GM12878 (cell line): ENCODE data around the gene GUCA1A. TPM values are rescaled to one million over a fixed set of nuclear protein-coding genes. Genes with fewer than 3 reads are reported as not detected.

ENCODE experiments used
- ATAC-seq: fragments of 200-7000 bp; cut with Tn5 transposase; 3 replicates; pipeline ENCODE4 v1.9.1; 2020; ENCODE audit warnings: mild to moderate bottlenecking, moderate library complexity
- BruUV-seq: library from RNA; stranded (reverse); fragments of 400-500 nt; replicated peaks from 2 replicates; lab custom pipeline; 2021; lab: Mats Ljungman, UMichigan
- CTCF ChIA-PET: fragments of 300-600 bp; sonication (Branson Sonifier 250); formaldehyde crosslinking; extraction: SDS; loops from one replicate; lab custom pipeline; 2021; ENCODE audit warnings: inconsistent platforms; lab: Yijun Ruan, JAX
- POLR2A ChIA-PET: fragments of 350-600 bp; formaldehyde crosslinking; extraction: SDS; loops from one replicate; lab custom pipeline; 2021; ENCODE audit warnings: inconsistent platforms; lab: Charles Lee
- RAD21 ChIA-PET: fragments of 300-600 bp; sonication (Branson Sonifier 250); formaldehyde crosslinking; loops from one replicate; lab custom pipeline; 2023; ENCODE audit warnings: antibody characterized with exemption; ENCODE audit not compliant: unreplicated experiment; lab: Charles Lee
- SMC1A ChIA-PET: fragments of 300-600 bp; sonication (Branson Sonifier 250); formaldehyde crosslinking; loops from one replicate; lab custom pipeline; 2023; ENCODE audit not compliant: unreplicated experiment, uncharacterized antibody; lab: Charles Lee
- DNase-seq: peaks from one replicate; pipeline ENCODE4 v3.0.0-alpha.2; 2011; ENCODE audit warnings: low read depth, low spot score
- FAIRE-seq: peaks from 3 replicates; lab custom pipeline; 2011; peaks lifted over from hg19 to GRCh38; lab: Jason Lieb, UNC
- H2AFZ ChIP-seq: 2 replicates; pipeline ENCODE4 v1.6.0; 2011; ENCODE audit warnings: low read depth, low read length, control low read depth; ENCODE audit not compliant: control insufficient read depth
- H3K27ac ChIP-seq: 2 replicates; pipeline ENCODE4 v1.5.1; 2011; ENCODE audit warnings: control low read depth; ENCODE audit not compliant: control insufficient read depth, insufficient read depth
- H3K27me3 ChIP-seq, 2 experiments: replicated peaks in 1 of 2; 2 replicates each; pipeline versions ENCODE4 v1.6.0 to v1.6.1; 2011; ENCODE audit warnings: low read length in 1 of 2; ENCODE audit not compliant: control insufficient read depth in 2 of 2, insufficient read depth in 2 of 2
- H3K36me3 ChIP-seq, 2 experiments: 2 replicates each; pipeline ENCODE4 v1.5.1; 2011; ENCODE audit warnings: low read length in 1 of 2; ENCODE audit not compliant: control insufficient read depth in 2 of 2, insufficient read depth in 2 of 2
- H3K4me1 ChIP-seq: 2 replicates; pipeline ENCODE4 v1.6.1; 2011; ENCODE audit warnings: mild to moderate bottlenecking, low read length, moderate library complexity, mixed read lengths; ENCODE audit not compliant: control insufficient read depth, insufficient read depth
- H3K4me2 ChIP-seq: 2 replicates; pipeline ENCODE4 v1.6.0; 2011; ENCODE audit warnings: control low read depth; ENCODE audit not compliant: control insufficient read depth, insufficient read depth
- H3K4me3 ChIP-seq: fragments of 200-600 bp; sonication (generic); 2 replicates; pipeline ENCODE4 v1.5.1; 2016
- H3K79me2 ChIP-seq: 2 replicates; pipeline ENCODE4 v1.6.0; 2011; ENCODE audit warnings: low read length; ENCODE audit not compliant: control insufficient read depth, insufficient read depth
- H3K9ac ChIP-seq: 2 replicates; pipeline ENCODE4 v1.8.0; 2011; ENCODE audit warnings: low read length, control low read depth, mixed read lengths; ENCODE audit not compliant: control insufficient read depth, insufficient read depth
- H3K9me3 ChIP-seq: replicated peaks from 3 replicates; pipeline ENCODE4 v1.5.1; 2011; ENCODE audit warnings: mild to moderate bottlenecking, low read length; ENCODE audit not compliant: control insufficient read depth, insufficient read depth
- H4K20me1 ChIP-seq: 2 replicates; pipeline ENCODE4 v1.6.0; 2011; ENCODE audit not compliant: control insufficient read depth, insufficient read depth
- BACH1 ChIP-seq: fragments of 450-650 bp; IDR thresholded peaks from 2 replicates; pipeline ENCODE4 v1.6.1; 2017; ENCODE audit warnings: mild to moderate bottlenecking, borderline replicate concordance
- BMI1 ChIP-seq: fragments of 450-650 bp; IDR thresholded peaks from 2 replicates; pipeline ENCODE4 v1.6.1; 2016; ENCODE audit warnings: mild to moderate bottlenecking, moderate library complexity, borderline replicate concordance
- DPF2 ChIP-seq: fragments of 450-650 bp; IDR thresholded peaks from 2 replicates; pipeline ENCODE4 v1.6.1; 2017; ENCODE audit warnings: mild to moderate bottlenecking
- ESRRA ChIP-seq: IDR thresholded peaks from 2 replicates; pipeline ENCODE4 v1.6.1; 2012; ENCODE audit warnings: mild to moderate bottlenecking, low read length, improper control_type of control experiment
- HDAC6 ChIP-seq: fragments of 200-600 bp; sonication (generic); IDR thresholded peaks from one replicate; pipeline ENCODE4 v1.8.0; 2017; ENCODE audit warnings: antibody characterized with exemption; ENCODE audit not compliant: unreplicated experiment
- HDGF ChIP-seq: fragments of 450-650 bp; IDR thresholded peaks from 2 replicates; pipeline ENCODE4 v1.6.1; 2016; ENCODE audit warnings: antibody characterized with exemption
- JUND ChIP-seq: IDR thresholded peaks from 2 replicates; pipeline ENCODE4 v1.6.1; 2012; ENCODE audit warnings: low read depth, mild to moderate bottlenecking, low read length, improper control_type of control experiment, moderate library complexity
- LARP7 ChIP-seq: fragments of 450-650 bp; IDR thresholded peaks from 2 replicates; pipeline ENCODE4 v1.6.1; 2017; ENCODE audit warnings: mild to moderate bottlenecking
- NFXL1 ChIP-seq: fragments of 450-650 bp; IDR thresholded peaks from 2 replicates; pipeline ENCODE4 v1.6.1; 2017; ENCODE audit warnings: antibody characterized with exemption, mild to moderate bottlenecking, borderline replicate concordance
- NR2C1 ChIP-seq: fragments of 450-650 bp; IDR thresholded peaks from 2 replicates; pipeline ENCODE4 v1.6.1; 2017; ENCODE audit warnings: antibody characterized with exemption, mild to moderate bottlenecking, moderate library complexity
- NRF1 ChIP-seq: conservative IDR thresholded peaks from 2 replicates; pipeline ENCODE4 v1.6.1; 2011; ENCODE audit warnings: mild to moderate bottlenecking, low read depth, low read length, improper control_type of control experiment
- PML ChIP-seq: IDR thresholded peaks from 2 replicates; pipeline ENCODE4 v1.6.1; 2012; ENCODE audit warnings: low read length, inconsistent platforms
- RAD51 ChIP-seq: fragments of 450-650 bp; IDR thresholded peaks from 2 replicates; pipeline ENCODE4 v1.6.1; 2016; ENCODE audit warnings: moderate library complexity, mild to moderate bottlenecking, inconsistent platforms
- SREBF2 ChIP-seq: IDR thresholded peaks from 2 replicates; pipeline ENCODE4 v1.6.1; 2012; ENCODE audit warnings: mild to moderate bottlenecking, low read length
- ZBED1 ChIP-seq: IDR thresholded peaks from 2 replicates; pipeline ENCODE4 v1.6.1; 2016; ENCODE audit warnings: borderline replicate concordance
- ZNF384 ChIP-seq: IDR thresholded peaks from 2 replicates; pipeline ENCODE4 v1.6.1; 2012; ENCODE audit warnings: low read depth, mild to moderate bottlenecking, low read length, improper control_type of control experiment, borderline replicate concordance
- ZSCAN29 ChIP-seq: fragments of 450-650 bp; IDR thresholded peaks from 2 replicates; pipeline ENCODE4 v1.6.1; 2017; ENCODE audit warnings: mild to moderate bottlenecking, moderate library complexity
- WGBS: methylation state at CpG from one replicate; pipeline ENCODE4 v1.1.6; 2016; ENCODE audit warnings: low lambda C conversion rate; ENCODE audit not compliant: insufficient replicate concordance, insufficient coverage; ENCODE audit errors: missing lambda C conversion rate; 5-methylcytosine and 5-hydroxymethylcytosine counted together
- in situ Hi-C: fragments of 300-500 bp; cut with MboI; formaldehyde crosslinking; loops from 9 replicates; pipeline ENCODE4 v1.14.3; 2018; ENCODE audit warnings: mixed read lengths
- intact Hi-C: fragments of 100-400 bp; cut with micrococcal nuclease; formaldehyde crosslinking; loops from one replicate; pipeline ENCODE4 v1.14.2; 2022; ENCODE audit not compliant: unreplicated experiment
- polyA plus RNA-seq, 11 experiments: library from polyadenylated mRNA; depleted of rRNA in 4 of 11; unstranded in 6 of 11; stranded (reverse) in 5 of 11; fragments of >200 nt; fragmentation: Nextera tagmentation in 4 of 11; fragmentation: Illumina TruSeq in 1 of 11; extraction: Ambion mirVana in 4 of 11; extraction: Trizol in 1 of 11; gene quantifications; 1 replicate in 1 of 11; 2 replicates in 10 of 11; pipeline versions ENCODE4 v1.2.1 to v1.2.3, GENCODE V29; 2011 to 2016; ENCODE audit warnings: inconsistent platforms in 2 of 11, missing spikeins in 2 of 11, low read depth in 1 of 11
- total RNA-seq, 4 experiments: library from RNA; depleted of rRNA in 3 of 4; stranded (reverse); fragments of >200 nt in 3 of 4; fragmentation: Illumina TruSeq in 1 of 4; extraction: Trizol in 1 of 4; gene quantifications; 2 replicates each; pipeline versions ENCODE4 v1.2.1 to v1.2.3, GENCODE V29; 2013 to 2021
- TF ChIP-seq, protein P1 (sequence below): fragments of 450-650 bp; IDR thresholded peaks from 2 replicates; pipeline ENCODE4 v1.6.1; 2014; ENCODE audit warnings: mild to moderate bottlenecking
- TF ChIP-seq, protein P2 (sequence below): fragments of 150-350 bp; IDR thresholded peaks from 2 replicates; pipeline ENCODE4 v1.6.1; 2014; ENCODE audit warnings: mild to moderate bottlenecking, low read depth, low read length

Gene GUCA1A
- total and polyA plus RNA-seq, 10 of the 15 experiments (the other 5 are each of a cell fraction or from before 2014, with no cell fraction given), result not detected

DNA sequence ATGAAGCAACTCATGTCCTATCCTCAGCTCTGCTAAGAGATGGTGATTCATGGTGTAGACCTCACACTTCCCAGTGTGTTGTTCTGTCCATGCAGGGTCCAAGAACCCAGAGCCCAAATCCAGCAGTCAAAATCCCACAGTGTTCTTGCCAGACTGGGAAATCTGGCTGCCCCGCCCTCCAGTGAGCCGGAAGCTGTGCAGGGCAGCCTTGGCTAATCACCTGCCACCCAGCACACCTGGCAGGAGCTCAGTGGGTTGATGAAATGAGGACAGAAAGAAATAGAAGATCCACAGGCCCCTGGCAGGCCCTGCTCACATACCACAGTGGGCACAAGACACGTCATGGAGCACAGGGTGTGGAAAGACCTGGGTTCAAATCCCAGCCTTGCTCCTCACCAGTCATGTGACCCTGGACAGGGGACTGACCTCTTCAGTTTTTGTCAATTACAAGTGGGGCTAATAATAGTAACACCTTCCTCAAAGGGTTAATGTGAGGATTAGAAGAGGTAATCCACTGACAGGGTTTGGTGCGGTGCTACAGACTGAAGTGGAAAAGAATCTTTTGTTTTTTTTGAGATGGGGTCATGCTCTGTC is 13.6 kb upstream of the GUCA1A start:
- Histone ChIP-seq H3K9me3 (no peaks in the 10 kb centered on the region), H3K27me3 (peaks cover 0 to 3% of the 10 kb centered on the region in 2 experiments; a peak in 2 of 4 replicates), H3K9ac (no peak overlapping the region), H3K4me2 (no peak overlapping the region), H3K27ac (no peak overlapping the region), H3K36me3 (no peaks in the 10 kb centered on the region), H4K20me1 (no peaks in the 10 kb centered on the region), H2AFZ (no peak overlapping the region), H3K4me3 (no peak overlapping the region), H3K4me1 (no peaks in the 10 kb centered on the region), H3K79me2 (no peaks in the 10 kb centered on the region)
- in situ Hi-C loops, result no loop called here
- TF ChIP-seq BMI1 (no peak), HDGF (no peak), ZBED1 (no peak), LARP7 (no peak), HDAC6 (no peak), ZNF384 (no peak), ESRRA (no peak), SREBF2 (no peak)
- ChIA-PET RAD21 (no interaction called here), SMC1A (no interaction called here), POLR2A (no interaction called here), CTCF (no interaction called here)
- no peak for FAIRE-seq
- 31% methylated on average over 4 of the region's 4 CpGs for WGBS
- BruUV-seq, result no TSS peak
- ATAC-seq, result no peak
- intact Hi-C loops, result no loop called here
- no peak for DNase-seq

DNA sequence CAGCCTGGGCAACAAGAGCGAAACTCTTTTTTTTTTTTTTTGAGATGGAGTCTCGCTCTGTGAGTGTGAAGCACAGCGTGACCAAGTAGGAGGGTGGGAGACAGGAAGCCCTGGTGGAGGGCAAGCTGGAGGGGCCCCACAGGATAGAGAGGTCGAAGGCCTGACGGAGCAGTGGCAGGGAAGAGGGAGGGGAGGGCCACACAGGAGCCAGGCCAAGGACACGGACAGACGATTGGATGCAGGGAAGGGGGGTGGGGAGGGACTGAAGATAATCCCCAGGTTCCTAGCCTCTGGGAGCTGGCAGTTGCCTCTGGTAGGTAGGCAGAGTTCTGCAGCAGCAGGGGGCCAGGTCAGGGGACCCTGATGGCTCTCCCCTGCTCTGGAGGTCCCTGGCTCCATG is 10.8 kb upstream of the GUCA1A start:
- DNase-seq (no peak), FAIRE-seq (no peak), ATAC-seq (no peak)
- Histone ChIP-seq H3K36me3 (no peaks in the 10 kb centered on the region), H3K9me3 (no peaks in the 10 kb centered on the region), H4K20me1 (no peaks in the 10 kb centered on the region), H3K4me2 (no peak overlapping the region), H3K9ac (no peak overlapping the region), H2AFZ (no peak overlapping the region), H3K4me1 (no peaks in the 10 kb centered on the region), H3K4me3 (no peak overlapping the region), H3K27ac (no peak overlapping the region), H3K79me2 (no peaks in the 10 kb centered on the region), H3K27me3 (peaks cover 0 to 2% of the 10 kb centered on the region in 2 experiments; a peak in 2 of 4 replicates)
- ChIA-PET CTCF (interaction anchor here (0.5 to 1.5 kb wide), 3 partner anchors 10 to 489 kb away, joined by 3 to 4 read pairs (median 4); no protein-coding TSS in a partner anchor), SMC1A (no interaction called here), RAD21 (no interaction called here), POLR2A (interaction anchor here (0.6 to 0.7 kb wide), 2 partner anchors 263 to 414 kb away, joined by 3 to 4 read pairs; no protein-coding TSS in a partner anchor)
- intact Hi-C loops, result no loop called here
- no TSS peak for BruUV-seq
- 8% methylated on average over 5 of the region's 7 CpGs for WGBS
- in situ Hi-C loops, result no loop called here
- TF ChIP-seq BACH1 (no peak), JUND (no peak), NFXL1 (no peak), ZSCAN29 (no peak), RAD51 (no peak), NRF1 (no peak), NR2C1 (no peak), PML (no peak), DPF2 (no peak)
- TF ChIP-seq, protein P1, sequence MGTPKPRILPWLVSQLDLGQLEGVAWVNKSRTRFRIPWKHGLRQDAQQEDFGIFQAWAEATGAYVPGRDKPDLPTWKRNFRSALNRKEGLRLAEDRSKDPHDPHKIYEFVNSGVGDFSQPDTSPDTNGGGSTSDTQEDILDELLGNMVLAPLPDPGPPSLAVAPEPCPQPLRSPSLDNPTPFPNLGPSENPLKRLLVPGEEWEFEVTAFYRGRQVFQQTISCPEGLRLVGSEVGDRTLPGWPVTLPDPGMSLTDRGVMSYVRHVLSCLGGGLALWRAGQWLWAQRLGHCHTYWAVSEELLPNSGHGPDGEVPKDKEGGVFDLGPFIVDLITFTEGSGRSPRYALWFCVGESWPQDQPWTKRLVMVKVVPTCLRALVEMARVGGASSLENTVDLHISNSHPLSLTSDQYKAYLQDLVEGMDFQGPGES, result no peak
- TF ChIP-seq, protein P2, sequence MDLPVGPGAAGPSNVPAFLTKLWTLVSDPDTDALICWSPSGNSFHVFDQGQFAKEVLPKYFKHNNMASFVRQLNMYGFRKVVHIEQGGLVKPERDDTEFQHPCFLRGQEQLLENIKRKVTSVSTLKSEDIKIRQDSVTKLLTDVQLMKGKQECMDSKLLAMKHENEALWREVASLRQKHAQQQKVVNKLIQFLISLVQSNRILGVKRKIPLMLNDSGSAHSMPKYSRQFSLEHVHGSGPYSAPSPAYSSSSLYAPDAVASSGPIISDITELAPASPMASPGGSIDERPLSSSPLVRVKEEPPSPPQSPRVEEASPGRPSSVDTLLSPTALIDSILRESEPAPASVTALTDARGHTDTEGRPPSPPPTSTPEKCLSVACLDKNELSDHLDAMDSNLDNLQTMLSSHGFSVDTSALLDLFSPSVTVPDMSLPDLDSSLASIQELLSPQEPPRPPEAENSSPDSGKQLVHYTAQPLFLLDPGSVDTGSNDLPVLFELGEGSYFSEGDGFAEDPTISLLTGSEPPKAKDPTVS, result no peak
